Measurements from ENCODE around the gene TGM4.

The TGM4 gene

GRCh38 chr3:44957986-44958385, 83.6 kb downstream of the TGM4 start:
- DNase-seq: no peak

- no peak for DNase-seq
These were observed 84.0 kb downstream of the TGM4 start for GRCh38 chr3:44958386-44958785.

DNA sequence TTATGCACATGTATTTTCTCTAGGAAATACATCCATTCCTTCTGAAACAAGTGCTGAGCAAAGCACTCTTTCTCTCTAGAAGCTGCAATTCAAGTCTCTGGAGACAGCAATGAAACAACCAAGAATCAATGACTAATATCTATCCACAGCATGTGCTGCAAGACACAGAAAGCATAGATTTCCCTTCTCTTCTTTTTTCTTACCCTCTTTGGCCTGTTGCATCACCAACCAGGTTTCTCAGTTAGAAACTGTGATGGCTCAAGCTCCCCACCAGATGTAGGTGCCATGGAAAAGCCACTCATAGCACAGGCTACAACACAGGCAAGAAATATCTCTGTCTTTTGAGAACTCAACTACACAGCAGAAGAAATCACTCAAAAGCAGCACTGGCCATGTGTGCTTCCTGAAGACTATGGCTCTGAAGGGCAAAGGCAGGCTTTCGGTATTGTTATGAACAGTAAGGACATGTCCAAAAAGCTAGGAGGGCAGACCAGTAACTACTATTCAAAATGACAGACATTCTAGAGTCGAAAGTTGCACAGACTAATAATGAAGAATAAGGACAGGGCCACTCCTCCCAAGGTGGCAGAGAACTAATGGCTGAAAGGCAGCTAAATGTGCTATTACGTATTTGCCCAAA, 86.1 kb downstream of the TGM4 start:
- DNase-seq: no peak

- DNase-seq: no peak
These were observed 87.5 kb downstream of the TGM4 start for GRCh38 chr3:44961888-44962287.

DNA sequence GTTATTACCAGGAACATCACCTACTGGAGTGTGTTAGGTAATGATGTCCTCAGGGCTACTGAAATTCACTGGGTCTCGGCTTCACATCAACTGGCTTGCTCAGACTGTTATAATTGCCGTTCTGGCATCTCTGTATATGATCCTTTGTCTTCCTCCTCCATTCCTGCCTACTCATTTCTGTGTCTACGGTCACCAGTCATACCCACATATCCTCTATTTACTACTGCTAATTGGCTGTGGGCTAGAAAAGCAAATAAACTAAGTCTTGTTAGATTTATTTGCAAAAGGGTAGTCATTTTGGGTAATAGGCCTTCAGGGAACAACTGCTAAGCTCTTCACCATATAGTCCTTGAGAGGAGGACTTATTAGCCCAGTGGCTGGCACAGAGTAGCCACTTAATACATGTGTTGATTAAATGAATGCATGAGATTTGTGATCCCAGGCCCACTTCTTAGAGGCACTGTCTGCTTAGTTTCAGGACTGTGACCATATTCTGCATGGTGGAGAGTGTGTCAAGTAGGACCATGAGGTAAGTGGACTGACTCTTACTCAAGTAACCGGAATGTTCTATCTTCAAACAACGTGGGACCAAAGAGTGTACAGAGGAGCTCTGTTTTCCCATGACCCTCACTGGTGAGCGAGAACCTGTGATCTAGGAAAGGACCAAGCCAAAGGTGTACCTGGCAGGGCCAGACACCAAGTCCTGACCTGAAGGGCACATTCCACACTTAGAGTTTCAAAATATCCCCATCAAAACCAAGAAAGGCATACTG, 88.4 kb downstream of the TGM4 start:
- DNase-seq: no peak

DNA sequence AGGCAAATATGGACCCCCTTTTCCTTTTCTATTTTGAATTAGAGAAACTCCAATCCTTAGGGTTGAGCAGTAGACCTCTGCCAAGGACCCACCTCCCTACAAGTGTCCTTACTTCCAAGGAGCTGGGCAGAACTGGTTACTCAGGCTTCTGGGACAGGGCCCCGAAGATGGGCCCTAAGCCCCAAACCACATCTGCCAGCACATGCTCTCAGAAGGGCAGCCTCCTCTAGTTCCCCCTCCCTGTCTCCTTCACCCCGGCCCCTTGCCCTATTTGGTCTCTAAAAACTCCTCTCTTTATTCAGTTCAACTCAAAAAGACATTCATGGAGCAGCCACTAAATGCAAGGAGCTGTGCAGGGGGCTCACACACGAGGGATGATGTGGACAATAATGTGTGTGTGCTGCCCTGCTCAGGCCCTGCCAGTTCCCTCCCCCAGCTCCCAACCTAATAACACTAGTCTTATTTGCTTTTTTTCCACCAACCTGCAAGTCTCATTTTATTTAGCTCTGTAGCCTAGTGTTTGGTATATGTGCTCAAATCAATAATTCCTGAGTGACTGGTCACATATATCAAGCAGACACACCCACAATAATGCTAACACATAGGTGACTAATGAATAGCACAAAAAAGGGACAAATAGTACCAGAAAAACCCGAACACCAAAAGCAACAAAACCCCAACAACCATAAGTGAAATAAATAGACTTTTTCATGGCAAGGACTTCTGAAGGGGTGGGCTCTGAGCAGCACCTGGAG, 89.3 kb downstream of the TGM4 start:
- no peak for DNase-seq
